Stimulated activated CD8-positive, alpha-beta memory T cell treated with anti-CD3 and anti-CD28 coated beads, Interleukin-15, amount 100 ng/mL, for 1 hour (primary cell): Measurements from ENCODE around the gene VWA5B1.

ENCODE experiments used
- DNase-seq: peaks from one replicate; pipeline ENCODE4 v3.0.0-alpha.2; 2020; ENCODE audit warnings: low read depth

The VWA5B1 gene

DNA sequence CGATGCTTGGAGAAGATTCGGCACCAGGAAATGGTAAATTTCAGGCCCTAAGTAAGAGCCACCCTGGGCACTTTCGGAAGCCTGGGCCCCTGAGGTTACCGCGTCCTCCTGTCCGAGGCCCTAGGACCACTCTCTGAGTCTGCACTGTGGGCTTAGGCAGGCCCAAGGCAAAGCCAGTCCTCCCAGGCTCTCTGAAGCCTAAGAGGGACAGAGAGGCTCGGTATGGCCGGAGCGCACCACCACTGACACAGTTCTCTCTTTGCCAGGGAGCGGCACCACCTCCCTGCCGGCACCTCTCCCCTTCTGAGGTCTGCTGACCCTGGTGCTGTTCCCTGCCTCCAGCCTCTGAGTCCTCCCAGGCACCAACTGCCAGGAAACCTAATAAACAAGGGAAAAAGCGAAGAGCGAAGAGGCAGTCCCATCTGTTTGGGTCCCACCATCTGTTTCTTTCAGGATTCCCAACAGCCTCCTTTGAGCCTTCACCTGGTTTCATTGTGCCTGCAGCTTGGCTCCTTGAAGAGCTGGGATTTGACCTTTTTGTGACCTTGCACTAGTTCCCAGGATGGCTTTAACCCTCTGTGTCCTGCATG is 57.7 kb downstream of the VWA5B1 start:
- DNase-seq, result no peak

DNA sequence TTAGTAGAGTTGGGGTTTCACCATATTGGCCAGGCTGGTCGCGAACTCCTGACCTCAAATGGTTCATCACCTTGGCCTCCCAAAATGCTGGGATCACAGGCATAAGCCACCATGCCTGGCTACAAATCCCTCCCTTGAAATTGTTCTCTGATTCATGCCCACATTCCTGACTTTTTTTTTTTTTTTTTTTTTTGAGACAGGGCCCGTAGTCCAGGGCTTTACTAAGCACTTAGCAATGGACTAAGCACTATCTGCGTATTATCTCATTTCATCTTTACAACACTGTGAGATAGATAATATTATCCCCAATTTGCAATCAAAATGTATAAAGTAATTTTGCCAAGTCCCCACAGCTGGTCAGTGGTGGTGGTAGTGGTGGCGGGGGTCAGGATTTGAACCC is 58.9 kb downstream of the VWA5B1 start:
- DNase-seq, result no peak

DNA sequence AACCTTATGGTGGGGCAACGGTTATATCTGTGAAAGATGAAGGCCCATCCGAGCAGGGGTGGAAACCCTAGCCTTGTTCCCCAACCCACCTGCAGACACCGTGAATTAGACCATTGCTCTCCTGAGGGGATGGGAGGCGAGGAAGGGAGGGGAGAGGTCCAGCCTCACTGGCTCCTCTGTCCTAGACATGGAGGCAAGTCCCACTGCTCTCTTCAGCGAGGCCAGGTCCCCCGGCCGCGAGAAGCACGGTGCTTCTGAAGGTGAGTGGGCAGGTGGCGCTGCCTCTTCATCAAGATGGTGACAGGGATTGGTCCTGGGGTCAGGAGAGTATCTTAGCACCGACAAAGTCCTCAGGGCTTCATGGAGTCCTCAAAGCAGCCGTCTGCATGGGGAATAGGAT is 59.3 kb downstream of the VWA5B1 start:
- DNase-seq, result no peak

DNA sequence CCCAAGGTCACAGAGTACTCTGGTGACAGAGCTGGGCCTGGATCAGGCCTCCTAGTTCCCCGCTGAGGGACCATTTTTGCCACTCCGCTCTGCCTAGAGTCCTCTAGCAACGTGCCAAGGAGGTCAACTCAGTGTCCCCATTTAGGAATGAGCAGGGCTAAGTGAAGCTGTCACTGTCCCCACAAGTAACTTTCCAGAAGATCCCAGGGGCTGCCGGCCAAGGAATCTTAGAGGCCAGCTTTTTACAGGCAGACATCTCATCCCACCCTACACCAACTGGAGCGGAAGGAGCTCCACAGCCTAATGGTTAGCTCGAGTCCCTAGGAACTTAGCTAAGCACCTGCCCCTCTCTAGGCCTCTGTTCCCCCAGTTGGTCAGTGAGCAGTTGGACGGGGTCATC is 59.7 kb downstream of the VWA5B1 start:
- DNase-seq, result no peak

DNA sequence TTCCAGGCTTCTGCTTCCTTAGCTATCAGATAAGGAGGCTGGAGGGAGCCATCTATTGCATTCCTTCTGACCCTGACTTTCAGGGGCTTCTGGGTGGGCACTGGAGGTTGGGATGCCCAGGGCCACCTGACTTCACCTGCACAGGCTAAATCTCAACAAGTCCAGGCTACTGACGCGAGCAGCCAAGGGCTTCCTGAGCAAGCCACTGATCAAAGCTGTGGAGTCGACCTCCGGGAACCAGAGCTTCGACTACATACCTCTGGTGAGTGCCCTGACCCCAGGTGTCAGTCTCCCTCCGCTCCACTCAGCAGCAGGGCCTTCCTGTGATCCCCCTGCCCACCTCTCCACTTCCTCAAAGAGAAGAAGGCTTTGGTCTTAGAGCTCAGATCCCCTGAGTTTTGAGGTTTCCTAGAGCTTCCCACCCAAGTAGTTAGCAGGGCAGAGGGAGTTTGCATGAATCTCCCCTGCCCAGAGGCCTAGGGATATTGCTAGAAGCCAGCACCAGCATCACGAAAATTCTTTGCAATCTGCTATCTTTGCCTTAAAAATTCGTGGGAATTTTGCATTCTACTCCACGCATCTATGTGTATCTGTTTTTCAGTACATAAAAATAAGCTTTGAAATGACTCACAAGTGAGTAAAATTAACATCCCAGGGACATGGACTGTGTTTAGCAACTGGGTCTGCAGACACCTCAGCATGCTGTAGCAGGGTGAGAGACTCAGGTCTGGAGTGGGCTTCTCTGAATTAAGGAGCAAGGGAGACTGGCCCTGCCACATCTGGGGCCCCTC is 61.4 kb downstream of the VWA5B1 start:
- DNase-seq, result no peak

DNA sequence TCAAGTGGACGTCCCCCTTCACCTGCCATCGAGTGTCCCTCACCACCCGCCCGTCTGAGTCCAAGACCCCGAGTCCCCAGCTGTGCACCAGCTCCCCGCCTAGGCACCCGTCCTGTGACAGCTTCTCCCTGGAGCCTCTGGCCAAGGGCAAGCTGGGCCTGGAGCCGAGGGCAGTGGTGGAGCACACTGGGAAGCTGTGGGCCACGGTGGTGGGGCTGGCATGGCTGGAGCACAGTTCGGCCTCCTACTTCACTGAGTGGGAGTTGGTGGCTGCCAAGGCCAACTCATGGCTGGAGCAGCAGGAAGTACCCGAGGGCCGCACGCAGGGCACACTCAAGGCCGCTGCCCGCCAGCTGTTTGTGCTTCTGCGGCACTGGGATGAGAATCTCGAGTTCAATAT is 63.2 kb downstream of the VWA5B1 start:
- no peak for DNase-seq

DNA sequence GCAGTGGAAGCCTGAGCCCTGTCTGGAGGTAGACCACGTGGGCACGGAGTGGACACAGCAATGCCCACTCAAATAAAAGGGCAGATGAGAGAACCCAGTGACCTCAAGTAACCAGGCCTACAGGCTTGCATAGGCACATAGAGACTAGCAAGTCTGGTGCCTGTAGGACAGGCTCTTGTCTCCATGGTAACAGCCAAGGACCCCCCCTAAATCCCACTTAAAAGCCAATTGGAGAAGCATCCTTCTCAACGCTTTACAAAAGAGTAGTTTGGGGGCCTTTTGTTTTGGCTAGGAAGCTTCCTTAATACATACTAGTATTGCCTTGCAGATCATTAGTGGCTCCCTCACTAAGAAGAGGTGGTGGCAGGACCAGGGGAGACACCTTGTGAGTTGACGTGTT is 63.9 kb downstream of the VWA5B1 start:
- DNase-seq, result no peak

DNA sequence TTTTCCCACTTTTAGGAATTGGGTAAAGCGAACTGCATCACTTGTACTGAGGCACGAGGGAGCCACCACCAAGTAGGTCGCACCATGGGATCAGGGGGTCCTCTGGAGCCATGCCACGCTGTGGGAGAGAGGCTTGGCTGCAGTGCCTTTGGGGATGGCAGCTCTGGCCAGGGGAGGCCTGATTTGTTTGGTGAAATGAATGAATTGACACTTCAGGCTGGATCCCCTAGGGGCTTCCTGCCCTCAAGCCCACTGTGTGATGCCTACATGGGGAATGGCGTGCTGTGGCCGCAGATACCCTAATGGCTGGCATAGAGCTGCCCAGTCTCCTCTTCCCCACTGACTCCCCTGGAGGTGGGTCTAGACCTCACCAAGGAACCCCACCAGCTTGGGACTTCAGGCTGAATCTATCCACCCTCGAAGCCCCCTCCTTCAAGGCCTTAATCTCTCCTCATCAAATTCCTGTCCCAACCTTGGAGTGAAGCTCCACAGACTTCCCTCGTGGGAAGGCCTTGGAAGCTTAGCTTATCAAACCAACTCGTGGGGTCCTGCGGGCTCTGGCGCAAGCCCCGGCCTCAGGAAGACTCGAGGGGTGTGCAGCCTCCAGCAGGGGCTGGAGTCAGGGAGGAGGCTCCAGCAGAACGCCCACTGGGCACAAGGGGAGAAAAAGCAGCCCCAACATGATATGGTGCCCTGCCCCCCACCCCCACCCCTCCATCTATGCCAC is 64.6 kb downstream of the VWA5B1 start:
- DNase-seq, result no peak

DNA sequence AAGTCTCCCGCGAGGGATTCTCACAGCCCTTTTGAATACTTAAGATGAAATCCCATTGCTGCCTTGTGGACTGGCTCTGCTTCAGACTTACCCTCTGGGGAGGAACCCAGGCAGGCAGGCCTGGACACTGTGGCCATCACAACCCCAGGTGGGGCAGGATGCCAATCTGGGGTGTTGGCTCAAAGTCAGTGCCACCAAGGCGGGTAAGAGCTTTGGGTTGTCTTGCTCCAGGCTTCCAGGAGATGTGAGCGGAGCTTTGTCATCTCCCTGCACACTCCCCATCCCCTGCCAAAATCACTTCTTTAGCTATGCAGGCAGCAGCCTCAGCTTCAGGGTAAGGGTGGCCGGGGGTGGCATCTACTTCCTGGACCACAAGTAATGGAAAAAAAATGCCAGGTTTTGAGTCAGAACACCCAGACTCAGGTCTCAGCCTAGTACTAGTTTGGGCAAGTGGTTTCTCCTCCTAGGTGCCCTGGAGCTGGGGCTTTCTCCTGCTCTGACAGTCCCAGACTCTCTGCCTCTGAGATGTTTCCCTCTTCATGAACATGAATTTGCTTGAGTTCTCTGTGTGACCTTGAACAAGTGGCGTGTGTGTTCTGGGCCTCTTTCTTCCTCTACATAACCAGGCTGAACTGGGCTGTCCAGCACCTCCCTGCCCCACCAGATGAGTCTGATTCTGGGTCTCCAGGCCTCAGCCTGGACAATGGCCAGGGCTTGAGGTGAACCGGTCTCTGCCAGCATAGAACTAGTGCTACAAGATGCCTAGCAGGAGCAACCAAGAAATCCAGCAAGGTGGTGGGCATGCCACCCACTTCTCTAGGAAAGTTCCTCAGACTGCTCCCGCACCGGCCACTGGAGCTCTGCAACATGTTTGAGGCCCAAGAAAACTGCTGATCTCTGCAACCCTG is 65.4 kb downstream of the VWA5B1 start:
- DNase-seq, result no peak

DNA sequence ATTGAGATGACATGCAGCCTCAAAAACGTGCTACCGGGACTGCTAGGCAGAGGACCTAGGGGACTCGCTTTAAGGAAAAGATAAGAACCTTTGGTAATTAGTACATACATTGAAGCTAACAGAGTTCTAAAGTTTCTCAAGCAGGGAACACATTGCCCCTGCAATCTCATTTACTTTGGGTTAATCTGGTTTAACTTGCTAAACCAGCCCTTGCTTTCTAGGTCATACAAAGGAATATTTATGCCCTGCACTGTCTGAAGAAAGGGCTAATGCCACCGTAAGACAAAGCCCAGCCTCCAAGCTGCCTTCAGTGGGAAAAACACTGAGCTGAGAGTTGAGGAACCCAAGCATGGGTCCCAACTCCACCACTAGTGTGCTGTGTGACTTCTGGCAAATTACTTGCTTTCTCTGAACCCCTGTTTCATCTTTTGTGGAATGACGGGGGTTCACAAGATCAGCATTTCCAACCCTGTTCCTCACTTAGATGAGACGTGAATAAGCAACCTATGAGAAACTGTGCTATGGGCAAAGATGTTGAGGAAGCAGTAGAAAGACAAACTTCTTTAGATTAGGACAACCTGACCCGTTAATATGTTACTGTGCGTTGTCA is 66.3 kb downstream of the VWA5B1 start:
- no peak for DNase-seq

DNA sequence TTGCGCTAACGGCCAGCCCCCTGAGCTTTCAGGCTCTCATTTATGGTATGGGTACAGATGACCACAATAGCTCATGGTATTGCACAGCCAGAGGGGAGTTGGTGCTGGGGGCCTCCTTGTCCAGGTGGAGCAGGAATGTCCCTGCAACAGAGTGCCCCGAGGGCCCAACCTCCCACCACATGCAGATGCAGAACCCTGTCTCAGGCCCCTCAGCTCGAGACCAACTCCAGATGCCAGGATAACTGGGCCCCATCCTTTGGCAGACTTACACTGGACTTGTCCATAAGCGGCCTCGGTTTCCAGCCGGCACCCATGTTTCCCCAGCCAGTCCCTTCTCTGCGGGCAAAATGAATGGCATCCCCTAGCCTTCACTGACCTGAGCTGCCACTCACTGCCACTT is 67.1 kb downstream of the VWA5B1 start:
- DNase-seq, result no peak

DNA sequence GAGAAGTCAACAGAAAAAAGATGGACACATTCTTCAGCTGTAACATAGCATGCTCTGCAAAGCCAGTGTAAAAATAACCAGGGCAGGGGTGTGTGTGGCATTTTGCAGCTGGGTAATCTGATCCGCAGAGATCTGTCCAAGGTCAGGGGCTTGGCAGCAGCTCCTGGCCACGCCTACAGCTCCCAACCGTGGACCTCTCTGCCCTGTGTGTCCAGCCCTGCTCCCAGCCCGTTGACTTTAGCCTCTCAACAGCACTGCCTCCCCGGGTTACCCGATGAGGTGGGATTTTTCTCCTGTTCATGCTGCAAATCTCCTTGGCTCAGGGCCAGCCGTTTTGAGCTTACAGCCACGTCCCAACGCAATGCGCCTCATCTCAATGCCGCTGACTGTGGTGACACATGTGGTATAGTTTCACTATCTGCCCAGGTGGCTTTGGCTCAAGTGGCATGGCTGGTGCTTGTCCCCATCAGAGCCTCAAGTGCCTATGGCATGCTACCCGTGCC is 68.1 kb downstream of the VWA5B1 start:
- no peak for DNase-seq

DNA sequence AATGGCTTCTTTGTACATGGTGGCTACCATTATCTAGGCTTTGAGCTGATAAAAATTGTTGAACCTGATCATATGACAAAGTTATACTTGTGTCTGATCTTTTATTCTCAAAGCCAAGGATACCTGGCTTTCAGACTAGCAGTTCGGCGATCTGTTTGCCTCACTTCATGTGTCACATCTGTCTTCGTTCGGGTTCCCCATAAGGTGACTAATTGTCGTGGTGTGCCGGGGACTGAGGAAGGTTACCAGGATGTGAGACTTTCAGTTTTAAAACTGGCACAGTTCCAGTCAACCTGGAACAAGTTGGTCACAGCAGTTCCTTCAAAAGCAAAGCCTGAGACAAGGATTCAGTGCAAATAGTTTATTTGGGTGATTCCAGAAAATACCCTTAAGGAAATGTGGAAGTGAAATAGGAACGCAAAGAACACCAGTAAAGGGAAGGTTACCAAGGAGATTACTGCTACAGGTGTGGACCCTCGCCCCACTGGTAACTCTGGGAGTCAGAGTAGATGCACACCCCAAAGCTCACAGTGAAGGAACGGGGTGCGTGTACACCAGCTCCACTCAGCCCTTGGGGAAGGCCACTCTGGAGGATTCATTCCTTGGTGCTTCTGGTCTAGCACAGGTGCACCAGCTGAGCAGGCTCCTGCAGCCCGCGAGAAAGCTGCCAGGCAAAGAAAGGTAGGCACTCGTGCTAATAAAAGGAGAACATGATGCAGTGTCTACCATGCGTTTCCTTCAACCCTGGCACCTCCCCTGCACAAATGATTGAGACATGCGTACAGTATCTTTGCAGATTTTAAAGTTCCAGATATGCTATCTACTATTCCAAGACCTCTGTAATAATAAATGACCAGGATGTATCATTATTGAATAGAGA is 69.0 kb downstream of the VWA5B1 start:
- no peak for DNase-seq

DNA sequence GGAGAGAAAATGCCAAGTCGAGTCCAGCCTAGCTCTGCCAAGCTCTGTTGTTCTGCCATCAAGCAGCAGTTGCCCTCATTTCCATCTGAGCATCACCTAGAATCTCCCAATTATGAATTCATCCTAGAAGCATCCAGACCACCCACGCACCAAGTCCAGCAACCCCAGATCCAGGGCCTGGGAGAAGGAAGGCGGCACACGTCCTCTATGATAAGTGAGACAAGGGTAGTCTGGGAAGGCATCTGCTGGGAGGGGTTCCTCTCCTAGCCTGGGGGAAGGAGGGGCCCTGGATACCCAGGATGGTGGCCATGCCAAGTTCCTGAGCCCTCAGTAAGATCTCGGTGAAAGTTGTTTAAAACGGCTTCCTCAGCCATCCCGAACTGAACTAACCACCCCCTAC is 70.7 kb downstream of the VWA5B1 start:
- DNase-seq, result no peak

DNA sequence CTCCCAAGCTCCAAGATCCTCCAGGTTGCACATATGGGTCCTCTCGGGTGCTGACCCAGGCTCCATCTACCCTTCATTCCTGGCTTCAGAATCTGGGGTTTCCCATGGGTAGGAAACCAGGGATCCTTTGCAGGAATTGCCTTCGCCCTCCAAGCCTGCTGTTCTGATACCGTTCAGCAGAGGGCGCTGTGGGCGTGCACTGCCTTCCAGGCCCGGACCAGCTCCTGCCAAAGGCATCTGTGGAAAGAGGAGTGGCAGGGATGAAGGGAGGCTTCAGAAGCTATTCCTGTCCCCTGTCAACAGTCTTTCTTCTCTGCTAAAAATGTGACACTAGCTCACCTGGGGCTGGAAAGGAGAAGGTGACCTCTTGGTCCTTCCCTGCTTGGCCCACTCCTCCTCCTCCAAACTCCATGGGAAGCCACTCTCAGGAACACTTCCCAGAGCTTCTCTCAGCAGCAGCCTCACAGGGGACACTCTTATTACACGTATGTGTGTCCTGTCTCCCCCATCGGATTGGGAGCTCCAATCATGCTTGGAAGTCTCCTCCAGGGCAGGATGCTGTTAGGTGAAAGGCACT is 71.2 kb downstream of the VWA5B1 start:
- DNase-seq, result no peak

DNA sequence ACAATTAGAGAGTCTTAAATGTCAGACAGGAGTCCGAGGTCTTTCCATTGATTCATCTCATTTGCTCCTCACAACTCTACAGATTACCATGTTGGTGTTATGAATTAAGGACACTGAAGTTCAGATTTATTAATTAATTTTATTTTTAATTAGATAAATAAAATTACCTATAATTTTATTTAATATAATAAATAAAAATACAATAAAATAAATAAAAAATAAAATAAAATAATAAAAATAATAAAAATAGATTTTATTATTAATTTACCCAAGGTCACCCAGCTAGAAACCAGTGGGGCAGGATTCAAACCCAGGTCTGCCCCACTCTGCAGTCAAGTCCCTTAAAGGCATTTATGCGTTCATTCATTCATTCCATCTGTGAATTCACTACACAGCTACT is 72.2 kb downstream of the VWA5B1 start:
- DNase-seq, result no peak

DNA sequence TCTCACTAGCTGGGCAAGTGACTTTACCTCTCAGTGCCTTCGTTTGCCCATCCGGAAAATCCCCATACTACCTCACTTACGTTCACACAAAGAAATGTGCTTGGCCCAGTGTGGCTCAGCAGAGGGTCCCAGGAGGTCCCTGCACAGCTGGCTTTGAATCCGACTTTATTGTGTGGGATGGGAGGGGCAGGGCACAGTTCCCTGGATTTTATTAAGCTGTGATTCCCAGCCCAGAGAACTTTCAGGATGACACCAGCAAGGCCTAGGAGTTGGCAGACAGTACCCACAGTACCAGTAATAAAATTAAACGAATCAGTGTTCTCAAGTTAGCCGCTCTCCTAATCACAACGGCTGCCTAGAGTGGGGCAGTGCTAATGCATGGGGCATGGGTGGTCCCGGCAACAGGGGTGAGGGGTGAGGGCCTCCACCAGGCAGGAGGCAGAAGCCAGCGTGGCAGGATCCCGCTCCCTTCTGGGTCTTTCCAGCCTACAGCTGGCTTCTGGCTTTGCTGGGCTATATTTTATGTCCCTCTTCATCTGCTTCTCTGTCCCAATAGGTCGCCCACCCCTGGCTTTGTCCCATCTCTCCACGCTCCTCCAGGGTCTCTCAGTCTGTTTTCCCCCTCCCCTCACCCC is 74.9 kb downstream of the VWA5B1 start:
- no peak for DNase-seq

DNA sequence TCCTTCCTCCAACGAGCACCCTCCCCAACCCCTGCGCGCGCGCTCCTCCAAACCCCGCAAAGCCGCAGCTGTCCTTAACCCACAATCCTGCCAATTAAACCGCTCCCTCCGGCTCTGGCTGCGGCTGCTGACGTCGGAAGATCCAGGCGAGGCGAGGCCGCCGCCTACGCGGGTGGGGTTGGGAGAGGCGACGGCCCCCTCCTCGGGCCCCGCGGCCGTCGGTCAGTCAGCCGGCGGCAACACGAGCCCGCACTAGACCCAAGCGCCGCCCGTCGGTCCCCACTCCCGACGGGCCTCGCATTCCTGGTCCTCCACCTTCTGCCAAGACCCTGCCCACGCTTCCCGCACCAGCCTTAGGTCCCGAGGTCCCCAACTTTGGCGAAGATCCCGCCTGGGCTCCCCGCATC is 75.4 kb downstream of the VWA5B1 start:
- DNase-seq, result no peak

DNA sequence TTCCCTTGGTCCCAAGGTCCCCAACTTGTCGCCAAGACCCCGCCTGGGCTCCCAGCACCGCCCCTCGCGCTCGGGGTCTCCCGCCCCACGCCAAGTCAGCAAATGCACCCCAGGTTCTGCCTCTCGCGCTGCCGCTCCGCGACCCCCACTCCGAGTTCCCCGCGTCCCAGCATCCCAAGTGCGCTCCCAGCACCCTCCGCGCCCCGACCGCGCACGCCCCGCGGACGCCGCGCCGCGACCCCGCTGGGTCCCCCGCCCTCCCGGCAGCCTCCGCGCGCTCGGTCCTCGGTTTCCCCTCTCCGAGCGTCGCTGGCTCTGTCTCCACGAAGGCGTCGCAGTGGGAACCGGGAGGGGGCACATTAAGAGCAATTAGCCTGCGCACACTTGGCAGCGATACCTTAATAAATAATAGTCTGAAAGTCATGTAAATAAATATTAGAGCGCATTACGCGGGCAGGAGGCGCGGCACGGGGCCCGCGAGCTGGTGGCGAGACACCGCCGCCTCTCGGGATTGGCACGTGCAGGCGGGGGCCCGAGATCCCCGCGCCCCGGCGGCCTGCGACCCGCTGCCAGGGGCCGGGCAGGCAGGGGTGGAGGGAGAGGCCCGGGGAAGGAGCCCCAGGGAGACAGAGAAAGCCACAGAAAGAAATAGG is 75.9 kb downstream of the VWA5B1 start:
- no peak for DNase-seq
